IPS DF 4.7 (cell line): ENCODE measurements around the gene FAM8A1.

Experiments used
- DNase-seq: peaks from one replicate; pipeline ENCODE4 v3.0.0-alpha.2; 2013; ENCODE audit warnings: low spot score; ENCODE audit errors: extremely low read depth

FAM8A1 gene

DNA sequence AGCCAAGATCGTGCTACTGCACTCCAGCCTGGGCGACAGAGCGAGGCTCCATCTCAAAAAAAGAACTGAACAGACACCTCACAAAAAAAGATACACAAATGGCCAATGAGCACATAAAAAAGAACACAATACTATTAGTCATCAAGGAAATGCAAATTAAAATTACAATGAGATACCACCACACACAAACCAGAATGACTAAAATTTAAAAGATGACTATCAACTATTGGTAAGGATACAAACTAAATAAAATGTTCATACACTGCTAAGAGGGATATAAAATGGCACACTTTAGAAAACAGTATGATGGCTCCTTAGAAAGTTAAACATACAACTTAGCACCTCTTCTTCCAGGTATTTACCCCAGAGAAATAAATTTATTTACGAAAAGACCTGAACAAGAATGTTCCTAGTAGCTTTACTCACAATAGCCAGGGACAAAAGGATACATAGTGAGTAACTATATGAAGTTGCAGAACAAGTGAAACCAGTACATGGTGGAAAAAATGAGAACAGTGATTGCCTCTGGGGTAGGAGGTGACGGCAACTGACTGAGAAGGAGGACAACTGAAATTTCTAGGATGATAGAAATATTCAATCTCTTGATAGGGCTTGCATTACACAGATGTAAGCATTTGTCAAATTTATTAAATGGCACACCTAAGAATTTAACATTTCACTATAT lies 53.2 kb downstream of the FAM8A1 start:
- DNase-seq, result no peak

DNA sequence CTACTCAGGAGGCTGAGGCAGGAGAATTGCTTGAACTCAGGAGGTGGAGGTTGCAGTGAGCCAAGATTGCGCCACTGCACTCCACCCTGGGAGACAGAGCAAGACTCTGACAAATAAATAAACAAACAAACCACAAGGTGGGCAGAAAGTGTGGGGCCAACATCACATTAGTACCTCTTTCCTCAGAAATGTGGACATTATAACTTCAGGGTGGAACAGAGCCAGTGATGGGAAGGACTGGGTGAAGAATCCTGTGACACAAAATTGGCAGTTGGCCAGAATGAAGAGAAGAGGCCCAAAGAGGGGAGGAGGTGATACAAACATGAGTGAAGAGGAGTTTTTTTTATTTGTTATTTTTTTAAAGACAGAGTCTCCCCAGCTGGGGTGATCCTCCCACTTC lies 56.0 kb downstream of the FAM8A1 start:
- no peak for DNase-seq

DNA sequence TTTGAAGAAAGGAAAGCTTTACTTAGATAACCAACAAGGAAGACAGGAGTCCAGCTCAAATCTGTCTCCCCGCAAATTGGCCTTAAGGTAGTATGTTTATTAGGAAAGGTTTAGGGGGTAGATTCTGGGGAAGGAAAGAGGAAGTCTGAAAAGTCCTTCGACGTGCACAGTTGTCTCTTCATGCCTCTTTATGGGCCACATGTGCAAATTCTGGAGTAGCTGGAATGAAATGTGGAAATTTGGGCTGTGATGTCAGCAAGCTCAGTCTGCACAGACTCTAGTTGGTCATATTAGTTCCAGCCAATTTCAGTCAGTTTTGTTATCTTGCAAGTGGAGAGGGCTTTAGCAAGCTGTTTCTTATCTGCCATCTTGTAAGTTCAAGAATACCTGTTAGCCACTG lies 56.5 kb downstream of the FAM8A1 start:
- no peak for DNase-seq
